Gastroesophageal sphincter (tissue), 4 donors: ENCODE results near the gene TSPYL1. TPM values are rescaled to one million over a fixed set of nuclear protein-coding genes. Genes with fewer than 3 reads are reported as not detected.

Source experiments
- ATAC-seq: fragments of 150-250 bp; one replicate; pipeline ENCODE4 v1.9.1; 2016; ENCODE audit warnings: mild to moderate bottlenecking, moderate library complexity
- H3K27ac ChIP-seq, 4 donors: fragments of 200-600 bp; sonication (generic) in 3 of 4; 1 replicate in 3 of 4; 2 replicates in 1 of 4; pipeline ENCODE4 v1.5.1; 2016 to 2019
- H3K27me3 ChIP-seq: fragments of 200-600 bp; sonication (generic); one replicate; pipeline ENCODE4 v1.5.1; 2019
- H3K36me3 ChIP-seq, 2 donors: fragments of 200-600 bp; sonication (generic); one replicate each; pipeline ENCODE4 v1.5.1; 2019; ENCODE audit warnings: control low read depth in 1 of 2
- H3K4me1 ChIP-seq, 3 donors: fragments of 200-600 bp; sonication (generic); 1 replicate in 2 of 3; 2 replicates in 1 of 3; pipeline ENCODE4 v1.5.1; 2016 to 2019; ENCODE audit warnings: control low read depth in 2 of 3
- H3K4me3 ChIP-seq, 2 donors: fragments of 200-600 bp; sonication (generic); one replicate each; pipeline ENCODE4 v1.5.1; 2019; ENCODE audit warnings: mild to moderate bottlenecking in 1 of 2, moderate library complexity in 1 of 2
- H3K9me3 ChIP-seq, 3 donors: fragments of 200-600 bp; sonication (generic); one replicate each; pipeline ENCODE4 v1.5.1; 2017 to 2019; ENCODE audit warnings: control low read depth in 2 of 3
- EP300 ChIP-seq: sonication (generic); formaldehyde crosslinking; IDR thresholded peaks from one replicate; pipeline ENCODE4 v1.6.1; 2017; ENCODE audit warnings: antibody characterized with exemption, mild to moderate bottlenecking
- POLR2A ChIP-seq, 2 donors: fragments of 450-650 bp; IDR thresholded peaks; one replicate each; pipeline ENCODE4 v1.6.1; 2017; ENCODE audit warnings: antibody characterized with exemption in 2 of 2, mild to moderate bottlenecking in 2 of 2, moderate library complexity in 1 of 2
- POLR2AphosphoS5 ChIP-seq: sonication (generic); formaldehyde crosslinking; IDR thresholded peaks from one replicate; pipeline ENCODE4 v1.6.1; 2017; ENCODE audit warnings: antibody characterized with exemption
- WGBS, 2 donors: methylation state at CpG; one replicate each; pipeline ENCODE4 v1.1.5; 2018; ENCODE audit warnings: low coverage in 1 of 2; 5-methylcytosine and 5-hydroxymethylcytosine counted together
- total RNA-seq, 4 donors: library from RNA; depleted of rRNA; stranded (reverse); fragments of >200 nt; gene quantifications; one replicate each; pipeline ENCODE4 v1.1.0, GENCODE V29; 2016
- TF ChIP-seq, protein P1 (sequence below), 4 experiments: fragments of 200-600 bp in 2 of 4; fragments of 450-650 bp in 2 of 4; sonication (generic) in 1 of 4; IDR thresholded peaks; one replicate each; pipeline ENCODE4 v1.5.1; 2017 to 2019; ENCODE audit warnings: antibody characterized with exemption in 4 of 4, mild to moderate bottlenecking in 2 of 4, moderate library complexity in 2 of 4

TSPYL1 gene
- total RNA-seq, 4 donors from 2014 or later, result 99.3 to 105 (median 100) TPM

DNA sequence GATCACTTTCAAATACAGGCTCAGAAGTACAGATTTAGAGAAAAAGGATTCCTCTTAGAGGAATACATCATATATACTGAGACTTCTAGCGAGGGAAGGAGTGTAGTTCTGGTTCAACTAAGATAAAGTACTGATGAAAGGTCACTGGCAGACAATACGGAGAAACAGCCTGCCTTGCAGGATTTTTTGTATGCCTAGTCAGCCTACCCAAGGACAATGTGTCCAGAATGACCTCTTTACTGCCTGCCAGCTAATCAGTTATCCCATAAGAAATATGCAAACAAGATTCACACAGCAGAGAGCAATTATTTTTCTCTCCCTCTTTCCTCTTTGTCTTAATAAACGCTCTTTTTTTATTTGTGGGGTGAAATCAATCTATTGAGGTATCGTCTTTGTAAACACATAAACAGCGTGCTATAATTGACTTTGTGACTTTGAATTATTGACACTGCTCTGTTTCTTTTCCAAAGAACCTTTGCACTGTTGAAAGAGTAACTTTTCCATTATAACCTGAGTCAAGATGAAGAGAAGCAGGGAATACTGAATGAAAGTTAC, 24.4 kb downstream of the TSPYL1 start:
- Histone ChIP-seq H3K27me3 (no peaks in the 10 kb centered on the region), H3K4me3 (no peak overlapping the region), H3K9me3 (no peaks in the 10 kb centered on the region), H3K36me3 (peaks cover 0 to 12% of the 10 kb centered on the region in 2 donors), H3K4me1 (peaks cover 27 to 46% (median 29%) of the 10 kb centered on the region in 3 donors), H3K27ac (peak overlapping the region in 2 of 4 donors; percentile 92 to 96)
- 29 to 32% methylated on average over 5 of the region's 5 CpGs for WGBS, 2 donors
- TF ChIP-seq, protein P1, sequence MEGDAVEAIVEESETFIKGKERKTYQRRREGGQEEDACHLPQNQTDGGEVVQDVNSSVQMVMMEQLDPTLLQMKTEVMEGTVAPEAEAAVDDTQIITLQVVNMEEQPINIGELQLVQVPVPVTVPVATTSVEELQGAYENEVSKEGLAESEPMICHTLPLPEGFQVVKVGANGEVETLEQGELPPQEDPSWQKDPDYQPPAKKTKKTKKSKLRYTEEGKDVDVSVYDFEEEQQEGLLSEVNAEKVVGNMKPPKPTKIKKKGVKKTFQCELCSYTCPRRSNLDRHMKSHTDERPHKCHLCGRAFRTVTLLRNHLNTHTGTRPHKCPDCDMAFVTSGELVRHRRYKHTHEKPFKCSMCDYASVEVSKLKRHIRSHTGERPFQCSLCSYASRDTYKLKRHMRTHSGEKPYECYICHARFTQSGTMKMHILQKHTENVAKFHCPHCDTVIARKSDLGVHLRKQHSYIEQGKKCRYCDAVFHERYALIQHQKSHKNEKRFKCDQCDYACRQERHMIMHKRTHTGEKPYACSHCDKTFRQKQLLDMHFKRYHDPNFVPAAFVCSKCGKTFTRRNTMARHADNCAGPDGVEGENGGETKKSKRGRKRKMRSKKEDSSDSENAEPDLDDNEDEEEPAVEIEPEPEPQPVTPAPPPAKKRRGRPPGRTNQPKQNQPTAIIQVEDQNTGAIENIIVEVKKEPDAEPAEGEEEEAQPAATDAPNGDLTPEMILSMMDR (IDR thresholded peaks at IDR 0.05), result no peak
- TF ChIP-seq POLR2A (IDR thresholded peaks at IDR 0.05) (no peak), EP300 (no peak), POLR2AphosphoS5 (no peak)
- ATAC-seq, result no peak

DNA sequence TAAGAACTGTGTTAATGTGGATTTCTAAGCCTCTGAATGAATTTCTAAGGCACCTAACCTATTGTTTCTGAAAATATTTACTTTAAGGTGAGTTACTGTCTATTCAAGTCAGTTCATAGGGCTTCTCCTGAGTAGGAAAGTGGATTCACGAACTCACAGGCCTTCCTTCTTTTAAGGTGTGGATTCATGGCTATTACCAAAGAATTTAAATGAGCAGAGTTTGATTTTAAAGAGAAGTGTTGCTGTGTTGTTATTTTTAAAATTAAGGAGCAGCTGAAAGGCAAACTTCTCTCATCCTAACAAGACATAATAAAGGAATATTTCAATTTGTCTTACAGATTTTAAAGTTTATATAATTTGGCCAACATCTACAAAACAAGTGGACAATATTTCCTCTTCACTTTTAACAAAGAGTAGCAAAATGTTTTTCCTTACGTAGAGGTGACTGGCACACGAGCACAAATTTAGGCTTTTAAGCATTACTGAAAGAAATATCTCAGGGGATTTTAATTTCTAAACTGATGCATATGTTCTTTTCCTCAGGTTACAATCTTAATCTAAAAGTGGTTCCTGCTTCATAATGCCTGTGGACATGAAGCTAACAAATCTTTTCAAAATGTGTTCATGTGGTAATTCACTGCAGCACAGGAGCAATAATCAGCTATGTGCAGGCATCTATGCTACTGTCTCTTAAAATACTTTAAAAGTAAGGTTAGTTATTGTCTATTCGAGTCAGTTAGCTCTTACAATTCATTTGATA, 25.3 kb downstream of the TSPYL1 start:
- TF ChIP-seq, protein P1 (IDR thresholded peaks at IDR 0.05), result no peak
- no peak for TF ChIP-seq POLR2A (IDR thresholded peaks at IDR 0.05)
- no peak for TF ChIP-seq EP300
- TF ChIP-seq POLR2AphosphoS5, result no peak
- ATAC-seq, result no peak

DNA sequence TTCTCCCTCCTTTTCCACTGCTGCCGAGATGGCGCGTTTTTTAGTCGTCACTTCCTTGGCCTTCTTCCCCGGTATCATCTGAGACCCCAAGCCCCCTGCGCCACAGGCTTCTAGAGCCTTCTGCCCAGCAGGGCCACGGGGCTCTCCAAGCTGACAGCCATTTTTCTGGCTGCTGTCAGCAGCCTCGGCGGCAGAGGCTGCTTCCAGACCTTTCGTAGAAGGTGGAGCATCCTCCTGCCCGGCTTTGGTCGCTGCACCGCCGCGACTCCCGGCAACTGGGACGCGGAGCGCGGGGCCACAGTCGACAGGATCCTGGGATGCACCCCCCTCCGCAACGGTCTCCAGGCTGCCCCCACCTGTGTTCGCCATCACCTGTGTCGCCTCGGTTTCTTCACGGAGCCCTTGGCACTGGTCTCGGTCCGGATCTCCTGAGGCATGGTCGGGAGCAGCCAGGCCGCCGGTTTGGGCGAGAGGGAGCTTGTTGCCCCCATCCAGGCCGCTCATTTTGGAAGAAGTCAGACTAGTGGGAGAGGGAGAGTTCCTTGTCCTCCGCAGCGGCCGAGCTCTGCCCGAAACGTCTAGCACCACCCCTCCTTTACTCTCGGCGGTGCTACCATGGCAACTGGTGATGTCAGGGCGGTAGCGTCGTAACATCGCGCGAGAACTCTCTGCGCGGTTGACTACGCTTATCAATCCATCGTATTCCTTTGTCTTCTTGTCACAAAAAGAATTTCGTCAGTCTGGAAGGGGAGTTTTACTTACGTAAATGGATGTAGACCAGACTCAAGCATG, 26.0 kb downstream of the TSPYL1 start, which contains the start of gene TSPYL4:
Gene TSPYL4 (minus strand): TSS at position 571 of the 792 bp plus-strand sequence. CDS start 67 bp downstream, at position 504.
- ATAC-seq, result peak; percentile 98
- H3K27ac ChIP-seq, result peak within 1 kb of the TSS; percentile 68 to 96 (median 93)
- no peaks in the 10 kb centered on the region for H3K9me3 ChIP-seq
- H3K4me1 ChIP-seq, result peaks cover 33 to 62% (median 36%) of the 10 kb centered on the region in 3 donors
- peak within 1 kb of the TSS; percentile 90 to 93 for H3K4me3 ChIP-seq
- WGBS, 2 donors, result 0 to 3% methylated on average over 4 to 11 of the region's 53 CpGs
- H3K27me3 ChIP-seq, result no peaks in the 10 kb centered on the region
- TF ChIP-seq EP300, result no peak
- peak; percentile 71 to 77 for TF ChIP-seq POLR2A (IDR thresholded peaks at IDR 0.05)
- TF ChIP-seq, protein P1 (IDR thresholded peaks at IDR 0.05), result peak in 1 of 4 experiments; percentile 5
- TF ChIP-seq POLR2AphosphoS5, result peak; percentile 89
- H3K36me3 ChIP-seq, result peaks cover 0 to 4% of the 10 kb centered on the region in 2 donors

More for the DNA sequence above, 25.3 kb downstream of the TSPYL1 start:
- peak overlapping the region; percentile 90 to 93 for H3K4me3 ChIP-seq
- H3K27me3 ChIP-seq, result no peaks in the 10 kb centered on the region
- H3K27ac ChIP-seq, result peak overlapping the region; percentile 68 to 96 (median 93)
- peaks cover 29 to 54% (median 34%) of the 10 kb centered on the region in 3 donors for H3K4me1 ChIP-seq
- 2 to 4% methylated on average over 4 of the region's 4 CpGs for WGBS, 2 donors
- peaks cover 0 to 7% of the 10 kb centered on the region in 2 donors for H3K36me3 ChIP-seq
- no peaks in the 10 kb centered on the region for H3K9me3 ChIP-seq

DNA sequence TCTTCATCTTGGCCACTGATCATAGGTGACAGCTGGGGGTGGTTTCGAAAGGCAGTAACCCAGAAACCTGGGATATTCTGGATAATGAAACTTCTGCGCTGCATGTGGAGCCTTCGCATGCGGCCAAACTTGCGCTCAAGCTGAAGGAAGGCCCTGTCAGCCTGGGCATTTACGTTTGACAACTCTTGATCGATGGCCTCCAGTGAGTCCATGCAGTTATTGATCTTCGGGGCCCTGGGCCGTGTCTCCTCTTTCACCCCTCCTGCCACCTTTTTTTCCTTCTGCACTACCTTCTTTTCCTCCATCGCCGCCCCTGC, 26.6 kb downstream of the TSPYL1 start:
- ATAC-seq, result no peak
- TF ChIP-seq POLR2AphosphoS5, result no peak
- TF ChIP-seq POLR2A (IDR thresholded peaks at IDR 0.05), result no peak
- TF ChIP-seq, protein P1 (IDR thresholded peaks at IDR 0.05), result no peak
- no peak for TF ChIP-seq EP300
- 0 to 11% methylated on average over 5 to 8 of the region's 11 CpGs for WGBS, 2 donors
- no peaks in the 10 kb centered on the region for H3K36me3 ChIP-seq
- H3K27ac ChIP-seq, result peak overlapping the region; percentile 68 to 96 (median 93)
- peaks cover 33 to 67% (median 36%) of the 10 kb centered on the region in 3 donors for H3K4me1 ChIP-seq
- no peaks in the 10 kb centered on the region for H3K9me3 ChIP-seq
- H3K4me3 ChIP-seq, result peak overlapping the region; percentile 90 to 93
- H3K27me3 ChIP-seq, result no peaks in the 10 kb centered on the region
